IMR-90 (cell line): ENCODE results near the gene BBS1. TPM values are rescaled to one million over a fixed set of nuclear protein-coding genes. Genes with fewer than 3 reads are reported as not detected.
A peak's percentile ranks its signal among the peaks of the same experiment; 100 is the strongest.

ENCODE experiments used
- ATAC-seq: fragments of 200-7000 bp; cut with Tn5 transposase; 2 replicates; pipeline ENCODE4 v1.9.1; 2020; ENCODE audit warnings: low read depth, mild to moderate bottlenecking, moderate library complexity
- Bru-seq: library from RNA; stranded (reverse); fragments of 400-500 nt; gene quantifications from one replicate; lab custom pipeline; 2021; lab: Mats Ljungman, UMichigan
- BruChase-seq, 2 experiments: library from RNA; stranded (reverse); fragments of 400-500 nt; gene quantifications; one replicate each; lab custom pipeline; 2021; lab: Mats Ljungman, UMichigan
- BruUV-seq: library from RNA; stranded (reverse); fragments of 400-500 nt; replicated peaks from 2 replicates; lab custom pipeline; 2021; lab: Mats Ljungman, UMichigan
- CTCF ChIA-PET: fragments of 300-600 bp; formaldehyde crosslinking; extraction: SDS; loops from one replicate; lab custom pipeline; 2021; ENCODE audit warnings: antibody characterized with exemption; lab: Yijun Ruan, JAX
- POLR2A ChIA-PET: fragments of 300-600 bp; sonication (Branson Sonifier 250); formaldehyde crosslinking; loops from one replicate; lab custom pipeline; 2022; ENCODE audit warnings: antibody characterized with exemption; ENCODE audit not compliant: unreplicated experiment; lab: Charles Lee
- DNase-seq: peaks from one replicate; pipeline ENCODE4 v3.0.0; 2013
- H2AFZ ChIP-seq: replicated peaks from 2 replicates; pipeline ENCODE3; 2013; ENCODE audit warnings: low read length, mild to moderate bottlenecking; ENCODE audit not compliant: poor library complexity
- H2AK5ac ChIP-seq: 2 replicates; pipeline ENCODE4 v1.6.1; 2013; ENCODE audit warnings: low read depth, low read length, inconsistent platforms
- H2AK9ac ChIP-seq: replicated peaks from 2 replicates; pipeline ENCODE3; 2013; ENCODE audit warnings: mild to moderate bottlenecking, low read depth, low read length, moderate library complexity; ENCODE audit not compliant: poor library complexity
- H2BK120ac ChIP-seq: 2 replicates; pipeline ENCODE4 v1.6.1; 2013; ENCODE audit warnings: low read depth, low read length, inconsistent platforms
- H2BK15ac ChIP-seq: 3 replicates; pipeline ENCODE4 v1.6.1; 2013; ENCODE audit warnings: low read depth, low read length, inconsistent platforms
- H2BK20ac ChIP-seq: 2 replicates; pipeline ENCODE4 v1.6.1; 2013; ENCODE audit warnings: low read depth, mild to moderate bottlenecking, inconsistent platforms, low read length, moderate library complexity
- H2BK5ac ChIP-seq: 2 replicates; pipeline ENCODE4 v1.6.1; 2013; ENCODE audit warnings: mild to moderate bottlenecking, low read depth, low read length, inconsistent platforms; ENCODE audit not compliant: poor library complexity, severe bottlenecking
- H3K14ac ChIP-seq: replicated peaks from 2 replicates; pipeline ENCODE4 v1.6.1; 2013; ENCODE audit warnings: low read depth, low read length, inconsistent platforms
- H3K18ac ChIP-seq: 2 replicates; pipeline ENCODE4 v1.6.1; 2013; ENCODE audit warnings: low read depth, low read length, control low read depth
- H3K23ac ChIP-seq: 2 replicates; pipeline ENCODE4 v1.6.1; 2013; ENCODE audit warnings: low read depth, low read length, inconsistent platforms
- H3K27ac ChIP-seq: 2 replicates; pipeline ENCODE4 v1.5.1; 2013; ENCODE audit warnings: mild to moderate bottlenecking, control low read depth, low read length; ENCODE audit not compliant: insufficient read depth
- H3K27me3 ChIP-seq: 2 replicates; pipeline ENCODE4 v1.6.1; 2013; ENCODE audit warnings: low read length; ENCODE audit not compliant: control insufficient read depth, insufficient read depth
- H3K36me3 ChIP-seq: 2 replicates; pipeline ENCODE4 v1.6.1; 2013; ENCODE audit warnings: low read length, mixed read lengths; ENCODE audit not compliant: control insufficient read depth, insufficient read depth
- H3K4ac ChIP-seq: 2 replicates; pipeline ENCODE4 v1.6.1; 2013; ENCODE audit warnings: low read depth, low read length, inconsistent platforms
- H3K4me1 ChIP-seq: 2 replicates; pipeline ENCODE4 v1.6.1; 2013; ENCODE audit warnings: low read length, mixed read lengths; ENCODE audit not compliant: control insufficient read depth, insufficient read depth
- H3K4me2 ChIP-seq: 2 replicates; pipeline ENCODE4 v1.6.1; 2013; ENCODE audit warnings: low read depth, mild to moderate bottlenecking, control low read depth, low read length, moderate library complexity
- H3K4me3 ChIP-seq: 2 replicates; pipeline ENCODE4 v1.5.1; 2013; ENCODE audit warnings: low read depth, mild to moderate bottlenecking, control low read depth, low read length, moderate library complexity; ENCODE audit not compliant: insufficient read depth
- H3K56ac ChIP-seq: 2 replicates; pipeline ENCODE4 v1.6.1; 2013; ENCODE audit warnings: low read length, inconsistent platforms; ENCODE audit not compliant: insufficient read depth; ENCODE audit errors: extremely low read depth
- H3K79me1 ChIP-seq, 2 experiments: 2 replicates each; pipeline ENCODE4 v1.6.1; 2013; ENCODE audit warnings: low read length in 2 of 2, inconsistent platforms in 1 of 2, low read depth in 1 of 2
- H3K9ac ChIP-seq: 2 replicates; pipeline ENCODE4 v1.6.1; 2013; ENCODE audit warnings: low read depth, low read length, control low read depth
- H3K9me1 ChIP-seq: 2 replicates; pipeline ENCODE4 v1.6.1; 2013; ENCODE audit warnings: low read length, inconsistent platforms; ENCODE audit not compliant: insufficient read depth
- H3K9me3 ChIP-seq: 2 replicates; pipeline ENCODE4 v1.6.1; 2013; ENCODE audit warnings: low read length; ENCODE audit not compliant: control insufficient read depth, insufficient read depth
- H4K20me1 ChIP-seq: 2 replicates; pipeline ENCODE4 v1.6.1; 2013; ENCODE audit warnings: low read length, inconsistent platforms; ENCODE audit not compliant: insufficient read depth
- H4K5ac ChIP-seq: 2 replicates; pipeline ENCODE4 v1.6.1; 2013; ENCODE audit warnings: mild to moderate bottlenecking, low read depth, low read length, control low read depth
- H4K8ac ChIP-seq, 2 experiments: 2 replicates each; pipeline ENCODE4 v1.6.1; 2013; ENCODE audit warnings: low read depth in 2 of 2, low read length in 2 of 2, control low read depth in 1 of 2, inconsistent platforms in 1 of 2
- H4K91ac ChIP-seq: 2 replicates; pipeline ENCODE4 v1.6.1; 2013; ENCODE audit warnings: low read depth, low read length, inconsistent platforms; ENCODE audit not compliant: insufficient read depth
- BHLHE40 ChIP-seq: fragments of 150-350 bp; IDR thresholded peaks from 2 replicates; pipeline ENCODE4 v1.6.1; 2016; ENCODE audit warnings: mild to moderate bottlenecking, low read depth, low read length
- CEBPB ChIP-seq: IDR thresholded peaks from 2 replicates; pipeline ENCODE4 v1.6.1; 2012; ENCODE audit warnings: low read depth, low read length, improper control_type of control experiment
- FOS ChIP-seq: fragments of 150-350 bp; IDR thresholded peaks from 2 replicates; pipeline ENCODE4 v1.6.1; 2016; ENCODE audit warnings: low read depth, low read length
- MAZ ChIP-seq: IDR thresholded peaks from 2 replicates; pipeline ENCODE4 v1.6.1; 2012; ENCODE audit warnings: low read depth, mild to moderate bottlenecking, low read length, improper control_type of control experiment, moderate library complexity, borderline replicate concordance
- MXI1 ChIP-seq: IDR thresholded peaks from 2 replicates; pipeline ENCODE4 v1.6.1; 2012; ENCODE audit warnings: low read depth, mild to moderate bottlenecking, low read length, moderate library complexity, borderline replicate concordance
- POLR2A ChIP-seq: IDR thresholded peaks from 2 replicates; pipeline ENCODE4 v1.6.1; 2012; ENCODE audit warnings: mild to moderate bottlenecking, low read depth, low read length
- RAD21 ChIP-seq: IDR thresholded peaks from 2 replicates; pipeline ENCODE4 v1.6.1; 2012; ENCODE audit warnings: low read length, improper control_type of control experiment
- WGBS, 2 experiments: methylation state at CpG; one replicate each; pipeline versions ENCODE4 v1.1.5 to v1.1.7; 2013; ENCODE audit warnings: missing lambda C conversion rate in 2 of 2; ENCODE audit not compliant: insufficient read length in 1 of 2; ENCODE audit errors: extremely low coverage in 2 of 2; 5-methylcytosine and 5-hydroxymethylcytosine counted together
- dilution Hi-C: fragments of 300-500 bp; cut with HindIII; formaldehyde crosslinking; loops from one replicate; pipeline ENCODE4 v1.14.3; 2018; ENCODE audit warnings: low sequenced_read_pairs; ENCODE audit not compliant: unreplicated experiment
- in situ Hi-C: fragments of 300-500 bp; cut with MboI; formaldehyde crosslinking; loops from 3 replicates; pipeline ENCODE4 v1.14.3; 2019; ENCODE audit warnings: low sequenced_read_pairs, inconsistent platforms, mixed read lengths
- intact Hi-C: fragments of 100-400 bp; cut with micrococcal nuclease; formaldehyde crosslinking; loops from 2 replicates; pipeline ENCODE4 v1.10.0; 2022
- long read RNA-seq: library from polyadenylated mRNA; unstranded; transcript quantifications from one replicate; pipeline ENCODE4 v2.0.0, GENCODE V29; 2021; ENCODE audit not compliant: unreplicated experiment
- polyA plus RNA-seq, 3 experiments: library from polyadenylated mRNA; depleted of rRNA; stranded (reverse); fragments of >200 nt; gene quantifications; 2 replicates each; pipeline ENCODE4 v1.2.3, GENCODE V29; 2012; ENCODE audit warnings: low replicate concordance in 1 of 3
- total RNA-seq: library from RNA; depleted of rRNA; stranded (reverse); fragments of >200 nt; gene quantifications from 2 replicates; pipeline ENCODE4 v1.2.3, GENCODE V29; 2012; rRNA removed

The BBS1 gene
- total RNA-seq (13.9 and 16.5 TPM in 2 replicates), polyA plus RNA-seq (2012; rRNA removed) (17.3 and 20.6 TPM in 2 replicates), Bru-seq, nascent RNA (percentile 64 among the genes with signal in this experiment), BruChase-seq, experiment 1, labeled RNA remaining after a 6-hour chase (percentile 80 among the genes with signal in this experiment), BruChase-seq, experiment 2, labeled RNA remaining after a 2-hour chase (percentile 64 among the genes with signal in this experiment)
- polyA plus RNA-seq (2012; cell fraction: cytosol; rRNA removed) = 10.3 and 17.4 TPM in 2 replicates
- polyA plus RNA-seq (2012; cell fraction: nucleus; rRNA removed; ENCODE audit: low replicate concordance) = 42.6 and 55.0 TPM in 2 replicates
- long read RNA-seq, partial matches to known transcripts = 5 of 17 reads
- long read RNA-seq, other reads (novel, unspliced or antisense) = 10 of 17 reads

DNA sequence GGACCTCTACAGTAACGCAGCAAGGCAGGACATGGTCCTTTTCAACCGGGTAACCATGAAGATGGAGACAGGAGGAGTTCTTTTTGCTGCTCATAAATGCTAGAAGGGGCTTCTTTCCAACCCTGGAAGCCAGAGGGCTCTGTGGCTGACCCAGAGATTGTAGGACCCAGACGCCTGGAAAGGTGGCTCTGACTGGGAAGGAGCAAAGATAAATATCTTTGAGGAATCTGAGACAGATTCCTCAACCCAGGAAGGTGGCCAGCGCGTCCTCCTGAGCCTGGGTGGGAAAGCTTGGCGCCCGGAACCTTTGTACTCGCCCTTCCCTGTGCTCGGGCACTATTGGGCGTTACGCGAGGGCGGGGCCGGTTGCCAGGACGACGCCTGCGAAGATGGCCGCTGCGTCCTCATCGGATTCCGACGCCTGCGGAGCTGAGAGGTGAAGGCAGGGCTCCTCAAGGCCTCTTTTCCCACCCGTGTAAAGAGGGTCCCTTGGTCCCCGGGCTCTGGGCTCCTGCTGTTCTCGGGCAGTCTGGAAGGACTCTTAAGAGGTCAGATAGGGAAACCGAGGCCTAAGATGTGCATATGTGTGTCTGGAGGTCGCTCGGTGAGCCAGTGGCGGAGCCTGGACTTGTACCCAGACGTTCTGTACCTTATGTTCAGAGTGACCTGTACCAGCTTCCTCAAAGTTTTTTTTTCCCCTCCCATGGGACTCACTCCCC is at the start of gene BBS1:
BBS1 (plus strand) TSS at position 365 of the 719 bp plus-strand sequence; CDS start at position 390, 25 bp downstream.
- peak within 1 kb of the TSS; percentile 74 for H3K4ac ChIP-seq
- H3K4me3 ChIP-seq = peak within 1 kb of the TSS; percentile 91
- peaks cover 9% of the 10 kb centered on the region; the same call in 1 of the 2 replicates for H3K9me1 ChIP-seq
- intact Hi-C loops (loop anchor here (1.0 kb wide), 1 partner anchor 102 kb away; no protein-coding TSS in a partner anchor), in situ Hi-C loops (no loop called here), dilution Hi-C loops (no loop called here)
- H3K9ac ChIP-seq = peak within 1 kb of the TSS; percentile 68
- peak within 1 kb of the TSS; percentile 52 for H3K27ac ChIP-seq
- H3K4me1 ChIP-seq = no peaks in the 10 kb centered on the region
- DNase-seq (peak; percentile 68), ATAC-seq (peak; percentile 100)
- H4K91ac ChIP-seq = peak within 1 kb of the TSS; percentile 16
- peak within 1 kb of the TSS; percentile 83 for H3K4me2 ChIP-seq
- peak within 1 kb of the TSS; percentile 70; the same call in 1 of the 2 replicates for H2AK5ac ChIP-seq
- TF ChIP-seq MXI1 (peak; percentile 61), FOS (no peak), MAZ (peak; percentile 84; the same call in 1 of the 2 replicates), BHLHE40 (no peak), POLR2A (no peak; the same call in 1 of the 2 replicates), RAD21 (0 out of 2 replicates have a peak, but pooled peaks have one; percentile 1), CEBPB (no peak)
- H3K14ac ChIP-seq = peak within 1 kb of the TSS; percentile 76
- H4K20me1 ChIP-seq = no peaks in the 10 kb centered on the region
- H3K56ac ChIP-seq = peak within 1 kb of the TSS; percentile 43; the same call in 1 of the 2 replicates
- WGBS, 2 experiments = 0% methylated on average over 15 of the region's 31 CpGs; no CpG with 5 or more reads in 1 of the 2 experiments
- BruUV-seq = no TSS peak
- H3K27me3 ChIP-seq = no peaks in the 10 kb centered on the region
- H3K79me1 ChIP-seq = peaks cover 13 to 24% of the 10 kb centered on the region in 2 experiments
- no peaks in the 10 kb centered on the region for H3K9me3 ChIP-seq
- H4K5ac ChIP-seq = peak within 1 kb of the TSS; percentile 79
- peak within 1 kb of the TSS; percentile 30 for H2BK5ac ChIP-seq
- H2AFZ ChIP-seq = peak within 1 kb of the TSS; percentile 86
- peak within 1 kb of the TSS; percentile 91 for H2AK9ac ChIP-seq
- peak within 1 kb of the TSS; percentile 87 for H3K23ac ChIP-seq
- no peak within 1 kb of the TSS; the same call in 1 of the 2 replicates for H3K18ac ChIP-seq
- H3K36me3 ChIP-seq = peaks cover 11% of the 10 kb centered on the region
- H2BK120ac ChIP-seq = no peak within 1 kb of the TSS
- H2BK15ac ChIP-seq = no peak within 1 kb of the TSS
- ChIA-PET POLR2A (no interaction called here), CTCF (interaction anchor here (0.8 kb wide), 1 partner anchor 12 kb away, joined by 3 read pairs; no protein-coding TSS in a partner anchor)
- H2BK20ac ChIP-seq = no peak within 1 kb of the TSS
- H4K8ac ChIP-seq = peak within 1 kb of the TSS; percentile 87 to 92
